Fibroblast of lung (primary cell): ENCODE measurements around the gene SEZ6L.

Experiments used
- CTCF ChIP-seq, 2 donors: IDR thresholded peaks in 1 of 2; conservative IDR thresholded peaks in 1 of 2; 1 replicate in 1 of 2; 2 replicates in 1 of 2; pipeline ENCODE4 v1.5.1; 2011 to 2012; ENCODE audit warnings: low read length in 2 of 2, control low read depth in 1 of 2, inconsistent platforms in 1 of 2, low read depth in 1 of 2, mild to moderate bottlenecking in 1 of 2
- EZH2 ChIP-seq: IDR thresholded peaks from 2 replicates; pipeline ENCODE4 v1.5.1; 2012; ENCODE audit warnings: low read length, control low read depth, mild to moderate bottlenecking; ENCODE audit errors: missing control alignments

- TF ChIP-seq CTCF (conservative IDR thresholded peaks at IDR 0.05 in 1 of 2, IDR thresholded peaks at IDR 0.05 in 1 of 2; ENCODE audit: low read depth in 1 of 2, low read length in 2 of 2): no peak
- no peak for TF ChIP-seq EZH2
These were observed 65.0 kb downstream of the SEZ6L start for GRCh38 chr22:26234296-26234695.
